Sigmoid colon (tissue), 3 donors: ENCODE data around the gene DES.

Experiments used
- CTCF ChIP-seq, 4 experiments: fragments of 450-650 bp in 3 of 4; fragments of 200-600 bp in 1 of 4; IDR thresholded peaks; one replicate each; pipeline ENCODE4 v1.5.1; 2016 to 2019; ENCODE audit warnings: antibody characterized with exemption in 4 of 4, mild to moderate bottlenecking in 3 of 4, moderate library complexity in 2 of 4
- POLR2A ChIP-seq, 2 donors: fragments of 450-650 bp; IDR thresholded peaks; one replicate each; pipeline ENCODE4 v1.6.1; 2016; ENCODE audit warnings: antibody characterized with exemption in 2 of 2, mild to moderate bottlenecking in 2 of 2, moderate library complexity in 2 of 2

GRCh38 chr2:219380926-219381325, 37.3 kb upstream of the DES start:
- TF ChIP-seq CTCF (IDR thresholded peaks at IDR 0.05) (no peak), POLR2A (IDR thresholded peaks at IDR 0.05) (no peak)
